ENCODE measurements around the gene SMPDL3A.

- TF ChIP-seq CTCF (IDR thresholded peaks at IDR 0.05) = no peak
- TF ChIP-seq POLR2A (IDR thresholded peaks at IDR 0.05) = no peak
These were observed 43.4 kb downstream of the SMPDL3A start for GRCh38 chr6:122832459-122832858.
